Neural crest cell (in vitro differentiated cells): ENCODE measurements around the gene DUSP8. TPM values are rescaled to one million over a fixed set of nuclear protein-coding genes. Genes with fewer than 3 reads are reported as not detected.

Experiments used
- DNase-seq: peaks from one replicate; pipeline ENCODE4 v3.0.0; 2021; ENCODE audit warnings: low read depth, mixed read lengths, low spot score
- H3K27ac Mint-ChIP-seq: one replicate; pipeline ENCODE4 v1.8.0; 2021; ENCODE audit warnings: mild to moderate bottlenecking, mixed read lengths; ENCODE audit not compliant: unreplicated experiment
- H3K27me3 Mint-ChIP-seq: 2 replicates; pipeline ENCODE4 v1.8.0; 2021; ENCODE audit warnings: low read depth, mild to moderate bottlenecking, mixed read lengths
- H3K36me3 Mint-ChIP-seq: 2 replicates; pipeline ENCODE4 v1.8.0; 2021; ENCODE audit warnings: low read depth, mild to moderate bottlenecking, mixed read lengths
- H3K4me1 Mint-ChIP-seq: 2 replicates; pipeline ENCODE4 v1.8.0; 2021; ENCODE audit warnings: mixed read lengths
- H3K4me3 Mint-ChIP-seq: one replicate; pipeline ENCODE4 v1.8.0; 2021; ENCODE audit warnings: mild to moderate bottlenecking, mixed read lengths
- H3K9me3 Mint-ChIP-seq: 2 replicates; pipeline ENCODE4 v1.8.0; 2021; ENCODE audit warnings: mixed read lengths
- CTCF ChIP-seq: fragments of 200-600 bp; sonication (generic); conservative IDR thresholded peaks from 2 replicates; pipeline ENCODE4 v1.5.0; 2021; ENCODE audit warnings: antibody characterized with exemption, mild to moderate bottlenecking
- total RNA-seq: library from RNA; stranded (reverse); gene quantifications from 2 replicates; pipeline ENCODE4 v1.2.1, GENCODE V29; 2021

DUSP8 gene
- total RNA-seq, 1 donor from 2014 or later: 10.1 TPM

- H3K9me3 Mint-ChIP-seq: no peaks in the 10 kb centered on the region
- no peak for DNase-seq
- TF ChIP-seq CTCF: no peak
- H3K4me1 Mint-ChIP-seq: no peaks in the 10 kb centered on the region
- peaks cover 6% of the 10 kb centered on the region for H3K27me3 Mint-ChIP-seq
- no peak overlapping the region for H3K4me3 Mint-ChIP-seq
- H3K27ac Mint-ChIP-seq: no peak overlapping the region
- no peaks in the 10 kb centered on the region for H3K36me3 Mint-ChIP-seq
These were observed 8.2 kb downstream of the DUSP8 start for GRCh38 chr11:1563697-1564534.

GRCh38 chr11:1563149-1563638 lies 8.9 kb downstream of the DUSP8 start:
- no peak for DNase-seq
- H3K27me3 Mint-ChIP-seq: peaks cover 4% of the 10 kb centered on the region
- H3K27ac Mint-ChIP-seq: no peak overlapping the region
- H3K4me1 Mint-ChIP-seq: no peaks in the 10 kb centered on the region
- no peaks in the 10 kb centered on the region for H3K36me3 Mint-ChIP-seq
- H3K9me3 Mint-ChIP-seq: no peaks in the 10 kb centered on the region
- no peak for TF ChIP-seq CTCF
- H3K4me3 Mint-ChIP-seq: no peak overlapping the region

GRCh38 chr11:1562469-1563148 lies 9.5 kb downstream of the DUSP8 start:
- no peak for TF ChIP-seq CTCF
- Mint-ChIP-seq H3K36me3 (no peaks in the 10 kb centered on the region), H3K27ac (no peak overlapping the region), H3K4me1 (no peaks in the 10 kb centered on the region), H3K4me3 (no peak overlapping the region), H3K9me3 (no peaks in the 10 kb centered on the region), H3K27me3 (peaks cover 4% of the 10 kb centered on the region)
- no peak for DNase-seq

GRCh38 chr11:1561955-1562354 lies 10.1 kb downstream of the DUSP8 start:
- no peaks in the 10 kb centered on the region for H3K36me3 Mint-ChIP-seq
- no peak overlapping the region for H3K27ac Mint-ChIP-seq
- TF ChIP-seq CTCF: no peak
- no peak for DNase-seq
- H3K9me3 Mint-ChIP-seq: no peaks in the 10 kb centered on the region
- no peaks in the 10 kb centered on the region for H3K4me1 Mint-ChIP-seq
- H3K27me3 Mint-ChIP-seq: peaks cover 4% of the 10 kb centered on the region
- H3K4me3 Mint-ChIP-seq: no peak overlapping the region

- Mint-ChIP-seq H3K36me3 (no peaks in the 10 kb centered on the region), H3K9me3 (no peaks in the 10 kb centered on the region), H3K27me3 (peaks cover 4% of the 10 kb centered on the region), H3K4me1 (no peaks in the 10 kb centered on the region), H3K4me3 (no peak overlapping the region), H3K27ac (no peak overlapping the region)
- no peak for TF ChIP-seq CTCF
- no peak for DNase-seq
These were observed 10.8 kb downstream of the DUSP8 start for GRCh38 chr11:1561266-1561665.
